Heart left ventricle (tissue), 16 donors: ENCODE data around the gene SCAMP1. TPM values are rescaled to one million over a fixed set of nuclear protein-coding genes. Genes with fewer than 3 reads are reported as not detected.

Source experiments
- ATAC-seq, 4 donors: fragments of 200-7000 bp; cut with Tn5 transposase; one replicate each; pipeline ENCODE4 v1.9.1; 2020 to 2022; ENCODE audit warnings: moderate library complexity in 4 of 4, mild to moderate bottlenecking in 3 of 4, moderate number of reproducible peaks in 1 of 4
- DNase-seq, 5 donors: peaks; one replicate each; pipeline ENCODE4 v3.0.0-alpha.2; 2020
- H3K27ac ChIP-seq, 12 donors: fragments of 200-600 bp; sonication (generic) in 4 of 12; one replicate each; pipeline versions ENCODE4 v1.5.0 to v1.8.0; 2016 to 2022; ENCODE audit warnings: mild to moderate bottlenecking in 2 of 12
- H3K27me3 ChIP-seq, 9 donors: fragments of 200-600 bp; sonication (generic) in 2 of 9; one replicate each; pipeline versions ENCODE4 v1.5.1 to v1.8.0; 2016 to 2022; ENCODE audit warnings: mild to moderate bottlenecking in 3 of 9
- H3K36me3 ChIP-seq, 9 donors: fragments of 200-600 bp; sonication (generic) in 2 of 9; one replicate each; pipeline versions ENCODE4 v1.5.0 to v1.8.0; 2018 to 2022; ENCODE audit warnings: mild to moderate bottlenecking in 2 of 9
- H3K4me1 ChIP-seq, 12 donors: fragments of 200-600 bp; sonication (generic) in 4 of 12; one replicate each; pipeline versions ENCODE4 v1.5.0 to v1.8.0; 2016 to 2022; ENCODE audit warnings: mild to moderate bottlenecking in 3 of 12
- H3K4me3 ChIP-seq, 12 donors: fragments of 200-600 bp; sonication (generic) in 4 of 12; one replicate each; pipeline versions ENCODE4 v1.5.0 to v1.8.0; 2017 to 2022; ENCODE audit warnings: mild to moderate bottlenecking in 9 of 12, moderate library complexity in 4 of 12
- H3K9me3 ChIP-seq, 12 donors: fragments of 200-600 bp; sonication (generic) in 4 of 12; one replicate each; pipeline versions ENCODE4 v1.5.0 to v1.8.0; 2016 to 2022; ENCODE audit warnings: mild to moderate bottlenecking in 1 of 12
- CTCF ChIP-seq, 12 donors: fragments of 200-600 bp; sonication (generic) in 4 of 12; IDR thresholded peaks; one replicate each; pipeline versions ENCODE4 v1.5.0 to v1.8.0; 2018 to 2022; ENCODE audit warnings: antibody characterized with exemption in 12 of 12, mild to moderate bottlenecking in 5 of 12
- POLR2A ChIP-seq, 2 donors: fragments of 450-650 bp; IDR thresholded peaks; one replicate each; pipeline ENCODE4 v1.6.1; 2017; ENCODE audit warnings: antibody characterized with exemption in 2 of 2, mild to moderate bottlenecking in 2 of 2, moderate library complexity in 2 of 2
- WGBS, 4 donors: extraction: QIAGEN DNeasy Blood & Tissue Kit in 2 of 4; methylation state at CpG; one replicate each; pipeline versions ENCODE4 v1.1.5 to v1.1.7; 2013 to 2018; 5-methylcytosine and 5-hydroxymethylcytosine counted together
- intact Hi-C, 10 donors: fragments of 100-400 bp; cut with DNase I; formaldehyde crosslinking; loops; one replicate each; pipeline versions ENCODE4 v1.11.1 to v1.14.2; 2022
- polyA plus RNA-seq, 2 donors: library from polyadenylated mRNA; stranded (reverse); fragments of 200-250 nt; gene quantifications; one replicate each; pipeline ENCODE4 v1.2.3, GENCODE V29; 2013
- total RNA-seq, 9 donors: library from RNA; depleted of rRNA in 2 of 9; stranded (reverse); fragments of >200 nt in 2 of 9; fragmentation: NEBNext Ultra II Directional in 3 of 9; extraction: Animal tissue kit (Norgen Biotek cat#: 25700) in 3 of 9; gene quantifications; one replicate each; pipeline versions ENCODE4 v1.1.0 to v1.2.4, GENCODE V29; 2016 to 2023
- donor health status: ischemic (EF 13 %, LVEDD 7.1; RV severe dilation, severe dysfunction).
- donor health status: healthy with polysubstance abuse.
- donor health status: DM: no; HTN: yes; CAD: no.
- donor health status: DM: no; HTN: no; CAD: no.
- donor health status: ischemic (EF 25% LVEDD 6.9; RV normal size, moderate dysfunction).
- donor health status: ischemic (EF 25% LVEDD 5.7; RV mildly dilated, moderate dysfunction).
- donor health status: healthy.
- donor health status: DM: yes; HTN: yes; CAD: no.
- donor health status: ischemic (EF 35%, LVEDD 5.7; RV mildly dilated, moderate dysfunction).
- donor health status: nonischemic (EF 11% LVEDD 7.7; RV severe dilation, severe dysfunction).
- donor health status: DM: yes; HTN: yes; CAD: no.
- donor health status: PGD.
- donor health status: ischemic (EF 29% LVEDD 5.4; RV normal size, mild dysfunction).
- donor health status: nonischemic (EF 23%, LVEDD 6.1; RV moderate dilation, normal function).

SCAMP1 gene
- total and polyA plus RNA-seq, 11 donors = 6.9 to 40.6 (median 33.7) TPM

- intact Hi-C loops = no loop called here
- Histone ChIP-seq H3K36me3 (peaks cover 0 to 90% (median 42%) of the 10 kb centered on the region in 9 donors), H3K27ac (no peak overlapping the region), H3K27me3 (no peaks in the 10 kb centered on the region), H3K9me3 (no peaks in the 10 kb centered on the region), H3K4me3 (no peak overlapping the region), H3K4me1 (no peaks in the 10 kb centered on the region)
- DNase-seq = no peak
- TF ChIP-seq CTCF (IDR thresholded peaks at IDR 0.05) (no peak), POLR2A (IDR thresholded peaks at IDR 0.05) (no peak)
- no peak for ATAC-seq
These were observed 60.1 kb downstream of the SCAMP1 start for GRCh38 chr5:78420548-78420947.

DNA sequence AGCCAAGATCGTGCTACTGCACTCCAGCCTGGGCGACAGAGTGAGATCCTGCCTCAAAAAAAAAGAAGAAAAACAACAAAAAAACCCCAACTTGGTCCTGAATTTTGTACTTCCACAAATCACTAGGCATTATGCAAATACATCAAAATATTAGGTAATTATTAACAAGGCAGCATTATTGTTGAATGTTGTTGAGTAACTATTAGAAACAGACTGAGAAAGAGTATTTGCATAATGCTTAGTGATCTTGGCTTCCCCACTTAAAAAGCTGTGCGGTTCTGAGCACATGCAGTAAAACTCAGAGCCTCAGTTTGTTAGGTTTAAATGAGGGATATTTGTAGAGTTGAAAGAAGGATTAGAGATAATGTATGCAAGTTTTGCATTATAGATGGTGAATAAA, 64.2 kb downstream of the SCAMP1 start:
- no peak overlapping the region for H3K27ac ChIP-seq
- H3K9me3 ChIP-seq = peaks cover 0 to 7% (median 0%) of the 10 kb centered on the region in 12 donors
- H3K36me3 ChIP-seq = peaks cover 0 to 54% (median 17%) of the 10 kb centered on the region in 9 donors
- no peak for ATAC-seq
- no peaks in the 10 kb centered on the region for H3K4me1 ChIP-seq
- 93 to 96% (median 95%) methylated on average over 3 of the region's 3 CpGs for WGBS, 4 donors
- DNase-seq = no peak
- intact Hi-C loops = no loop called here
- TF ChIP-seq CTCF (IDR thresholded peaks at IDR 0.05) = no peak
- no peak for TF ChIP-seq POLR2A (IDR thresholded peaks at IDR 0.05)
- no peak overlapping the region for H3K4me3 ChIP-seq
- no peaks in the 10 kb centered on the region for H3K27me3 ChIP-seq

DNA sequence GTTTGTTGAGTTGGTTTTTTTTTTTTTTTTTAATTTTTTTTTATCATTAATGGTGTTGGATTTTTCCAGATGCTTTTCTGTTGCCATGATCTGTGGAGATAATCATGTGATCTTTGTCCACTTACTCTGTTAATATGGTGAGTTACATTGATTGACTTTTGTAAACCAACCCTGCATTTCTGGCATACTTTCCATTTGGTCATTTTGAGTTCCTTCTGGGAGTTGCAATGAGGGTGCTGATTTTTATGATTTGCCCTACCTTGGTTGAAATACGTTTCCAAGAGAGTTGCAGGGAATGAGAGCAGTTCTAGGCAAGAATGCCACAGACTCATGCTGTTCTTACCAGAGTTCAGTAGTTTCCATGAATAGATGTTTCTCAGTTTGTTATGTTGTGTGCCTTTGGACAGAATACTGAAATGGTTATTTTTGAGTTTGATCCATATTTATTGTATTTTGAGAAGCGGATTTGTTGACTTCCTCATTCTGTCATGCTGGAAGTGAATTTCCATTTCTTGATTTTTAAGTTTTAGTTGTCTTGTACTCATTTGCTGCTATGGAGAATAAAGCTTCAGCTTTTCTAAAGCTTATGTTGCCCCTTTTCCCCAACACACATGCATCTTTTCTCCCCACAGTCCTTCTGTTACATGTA, 69.0 kb downstream of the SCAMP1 start:
- Histone ChIP-seq H3K36me3 (peaks cover 0 to 29% (median 6%) of the 10 kb centered on the region in 9 donors), H3K4me1 (peaks cover 0 to 4% (median 0%) of the 10 kb centered on the region in 12 donors), H3K27ac (no peak overlapping the region), H3K9me3 (peaks cover 0 to 7% (median 0%) of the 10 kb centered on the region in 12 donors), H3K27me3 (no peaks in the 10 kb centered on the region), H3K4me3 (no peak overlapping the region)
- WGBS, 4 donors = 91 to 94% (median 93%) methylated on average over 2 of the region's 2 CpGs
- no peak for TF ChIP-seq CTCF (IDR thresholded peaks at IDR 0.05)
- no peak for TF ChIP-seq POLR2A (IDR thresholded peaks at IDR 0.05)
- DNase-seq (no peak), ATAC-seq (no peak)
- intact Hi-C loops = no loop called here

DNA sequence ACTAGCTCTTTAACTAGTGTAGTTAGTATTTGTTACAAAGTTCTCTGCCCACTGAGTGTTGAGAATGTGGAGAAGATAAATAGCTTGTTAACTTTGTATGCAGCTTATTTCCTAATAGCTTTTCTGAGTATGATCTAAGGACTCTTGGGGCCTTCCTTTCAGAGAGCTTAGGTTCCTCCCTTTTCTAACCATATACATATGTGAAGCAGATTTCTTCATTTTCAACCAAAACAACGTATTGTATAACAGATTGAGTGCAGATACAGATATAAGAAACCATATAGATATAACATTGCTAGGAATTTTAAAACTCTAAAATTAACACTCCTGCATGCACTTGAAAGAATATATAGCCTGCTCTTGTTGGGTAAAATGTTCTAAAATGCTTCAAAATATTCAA, 70.4 kb downstream of the SCAMP1 start:
- Histone ChIP-seq H3K4me1 (peaks cover 0 to 4% (median 0%) of the 10 kb centered on the region in 12 donors), H3K27me3 (no peaks in the 10 kb centered on the region), H3K4me3 (no peak overlapping the region), H3K27ac (no peak overlapping the region), H3K9me3 (peaks cover 0 to 7% (median 0%) of the 10 kb centered on the region in 12 donors), H3K36me3 (peaks cover 0 to 35% (median 6%) of the 10 kb centered on the region in 9 donors)
- intact Hi-C loops = no loop called here
- DNase-seq (no peak), ATAC-seq (no peak)
- 93 to 97% (median 96%) methylated on average over 1 of the region's 1 CpG for WGBS, 4 donors
- TF ChIP-seq POLR2A (IDR thresholded peaks at IDR 0.05) = no peak

DNA sequence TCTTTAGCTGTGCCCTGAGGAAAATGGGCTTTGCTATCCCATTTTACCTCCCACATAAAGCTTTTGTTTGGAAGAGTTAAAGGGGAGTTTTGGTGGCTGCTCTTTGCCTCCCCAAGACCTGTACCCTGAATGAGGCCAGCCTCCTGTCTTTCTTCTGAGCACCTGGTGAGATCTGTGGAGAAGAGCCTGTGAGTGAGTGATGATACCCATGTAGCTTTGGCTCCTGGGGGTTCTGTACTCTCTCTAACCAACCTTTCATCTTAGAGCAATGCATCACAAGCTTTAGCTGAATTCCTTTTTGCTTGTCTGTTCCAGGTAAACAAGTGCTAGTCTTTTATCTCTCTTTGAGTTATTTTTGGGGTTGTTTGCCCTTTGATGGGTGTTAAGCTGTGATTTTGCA, 73.6 kb downstream of the SCAMP1 start:
- Histone ChIP-seq H3K9me3 (peaks cover 0 to 9% (median 0%) of the 10 kb centered on the region in 12 donors), H3K4me1 (peaks cover 0 to 4% (median 0%) of the 10 kb centered on the region in 12 donors), H3K4me3 (no peak overlapping the region), H3K27ac (no peak overlapping the region), H3K36me3 (peaks cover 0 to 23% (median 4%) of the 10 kb centered on the region in 9 donors), H3K27me3 (no peaks in the 10 kb centered on the region)
- TF ChIP-seq CTCF (IDR thresholded peaks at IDR 0.05) = no peak
- TF ChIP-seq POLR2A (IDR thresholded peaks at IDR 0.05) = no peak
- no peak for ATAC-seq
- intact Hi-C loops = no loop called here
- no peak for DNase-seq
